Adipocyte (in vitro differentiated cells): Measurements from ENCODE around the gene ATAD3B.
"Not testable (repeated sequence)": the region's sequence is repeated elsewhere in the genome, so short reads cannot be mapped to it uniquely, and the experiment has no call there.

Source experiments
- DNase-seq: peaks from one replicate; pipeline ENCODE4 v3.0.0-alpha.2; 2015; ENCODE audit warnings: low read depth
- H3K27me3 ChIP-seq: replicated peaks from 2 replicates; pipeline ENCODE4 v1.7.0; 2013; ENCODE audit warnings: mild to moderate bottlenecking, low read length, moderate library complexity; ENCODE audit not compliant: control insufficient read depth, insufficient read depth
- H3K36me3 ChIP-seq: 2 replicates; pipeline ENCODE4 v1.7.0; 2013; ENCODE audit warnings: low read length, mild to moderate bottlenecking, moderate library complexity; ENCODE audit not compliant: control insufficient read depth, insufficient read depth, severe bottlenecking
- H3K4me1 ChIP-seq: 2 replicates; pipeline ENCODE4 v1.7.0; 2013; ENCODE audit warnings: mild to moderate bottlenecking, low read length, moderate library complexity; ENCODE audit not compliant: control insufficient read depth, insufficient read depth
- H3K4me3 ChIP-seq: 2 replicates; pipeline ENCODE4 v1.7.0; 2013; ENCODE audit warnings: mild to moderate bottlenecking, low read length, moderate library complexity
- H3K9ac ChIP-seq: 2 replicates; pipeline ENCODE4 v1.7.0; 2013; ENCODE audit warnings: mild to moderate bottlenecking, low read length, moderate library complexity
- H3K9me3 ChIP-seq: 2 replicates; pipeline ENCODE4 v1.7.0; 2013; ENCODE audit warnings: mild to moderate bottlenecking, low read length, moderate library complexity; ENCODE audit not compliant: control insufficient read depth

The ATAD3B gene

DNA sequence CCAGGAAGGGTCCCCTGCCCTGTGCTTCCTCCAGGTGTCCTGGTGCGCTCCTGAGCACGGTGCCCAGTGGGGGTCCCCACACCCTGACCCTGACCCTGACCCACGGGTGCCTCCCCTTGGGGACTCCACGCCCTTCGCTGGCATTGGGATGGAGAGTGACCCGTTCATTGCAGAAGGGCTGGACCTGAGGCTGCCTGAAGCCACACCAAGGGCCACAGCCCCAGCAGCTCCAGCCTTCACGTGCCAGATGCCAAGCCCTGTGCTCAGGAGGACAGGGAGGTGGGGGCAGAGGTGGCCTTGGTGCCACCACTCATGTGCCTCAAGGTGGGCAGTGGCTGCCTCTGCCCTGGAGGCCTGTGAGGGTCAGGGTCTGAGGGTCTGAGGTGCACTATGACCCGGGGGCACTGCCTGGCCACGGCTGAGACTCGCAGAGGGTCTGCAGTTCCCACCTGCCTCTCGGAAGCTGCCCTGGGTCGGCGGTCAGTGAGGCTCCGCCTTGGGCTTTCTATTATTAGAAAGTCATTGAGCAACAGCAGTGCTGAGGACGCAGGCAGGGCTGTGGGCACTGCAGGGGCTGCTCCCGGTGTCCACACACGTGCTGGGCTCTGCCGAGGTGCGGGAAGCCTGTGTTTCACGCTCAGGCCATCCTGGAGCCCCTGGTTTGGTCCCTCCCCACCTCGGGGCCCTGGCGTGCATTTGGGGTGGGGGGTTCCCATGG is 61.8 kb downstream of the ATAD3B start:
- H3K4me1 ChIP-seq, H3K9ac ChIP-seq, H3K9me3 ChIP-seq, H3K27me3 ChIP-seq, DNase-seq, H3K4me3 ChIP-seq: not testable (repeated sequence)
- peaks cover 17% of the 10 kb centered on the region for H3K36me3 ChIP-seq

DNA sequence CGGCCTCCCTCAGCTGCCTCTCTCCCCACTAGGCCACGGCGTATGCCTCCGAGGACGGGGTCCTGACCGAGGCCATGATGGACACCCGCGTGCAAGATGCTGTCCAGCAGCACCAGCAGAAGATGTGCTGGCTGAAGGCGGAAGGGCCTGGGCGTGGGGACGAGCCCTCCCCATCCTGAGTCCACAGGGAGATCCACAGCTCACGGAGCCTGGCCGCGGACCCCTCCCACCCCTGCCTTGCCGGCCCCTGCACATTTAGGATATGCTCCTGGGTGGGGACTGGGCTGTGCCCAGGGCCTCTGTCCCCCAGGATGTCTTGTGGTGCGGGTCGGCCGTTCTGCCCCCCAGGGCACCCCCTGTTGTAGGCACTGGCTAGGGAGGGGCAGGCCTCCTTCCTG is 62.3 kb downstream of the ATAD3B start:
- not testable (repeated sequence) for H3K9me3 ChIP-seq, H3K4me1 ChIP-seq, H3K4me3 ChIP-seq, DNase-seq, H3K27me3 ChIP-seq, H3K9ac ChIP-seq
- peaks cover 12% of the 10 kb centered on the region for H3K36me3 ChIP-seq

DNA sequence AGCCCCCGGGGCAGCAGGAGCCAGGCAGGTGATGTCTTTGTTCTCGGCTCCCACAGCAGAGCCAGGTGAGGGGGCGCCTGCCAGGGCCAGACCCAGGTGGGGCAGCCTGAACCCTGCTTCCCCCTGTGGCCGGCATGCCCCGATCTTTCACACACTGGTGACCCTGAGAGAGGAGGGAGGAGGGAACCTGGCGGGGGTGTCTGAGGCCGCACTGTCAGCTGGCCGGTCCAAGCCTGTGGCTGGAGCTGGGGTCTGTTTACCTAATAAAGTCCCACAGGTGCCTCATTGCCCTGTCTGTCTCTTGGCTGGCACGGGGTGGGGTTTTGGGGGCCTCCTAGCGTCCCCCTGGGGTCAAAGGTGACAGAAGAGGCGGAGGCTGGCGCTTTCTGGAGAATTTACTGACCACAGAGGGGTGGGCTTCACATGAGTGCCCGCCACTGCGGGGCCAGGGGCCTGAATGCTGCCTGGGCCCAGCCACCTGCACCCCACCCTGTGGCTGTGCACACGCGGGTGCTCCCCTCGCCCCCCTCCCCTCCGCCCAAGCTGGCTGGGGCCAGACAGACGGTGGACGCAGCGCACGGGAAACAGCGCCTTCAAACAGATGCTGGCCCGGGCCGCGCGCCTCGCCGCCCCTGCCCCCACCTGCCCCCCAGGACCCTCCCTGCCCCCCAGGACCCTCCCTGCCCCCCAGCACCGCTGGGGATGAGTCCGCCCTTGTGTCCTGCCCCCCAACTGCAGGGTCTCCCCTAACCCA is 63.0 kb downstream of the ATAD3B start:
- Histone ChIP-seq H3K4me1 (no peaks in the 10 kb centered on the region), H3K9me3 (no peaks in the 10 kb centered on the region), H3K36me3 (peaks cover 7% of the 10 kb centered on the region), H3K4me3 (no peak overlapping the region), H3K9ac (no peak overlapping the region), H3K27me3 (no peaks in the 10 kb centered on the region)
- DNase-seq: no peak

DNA sequence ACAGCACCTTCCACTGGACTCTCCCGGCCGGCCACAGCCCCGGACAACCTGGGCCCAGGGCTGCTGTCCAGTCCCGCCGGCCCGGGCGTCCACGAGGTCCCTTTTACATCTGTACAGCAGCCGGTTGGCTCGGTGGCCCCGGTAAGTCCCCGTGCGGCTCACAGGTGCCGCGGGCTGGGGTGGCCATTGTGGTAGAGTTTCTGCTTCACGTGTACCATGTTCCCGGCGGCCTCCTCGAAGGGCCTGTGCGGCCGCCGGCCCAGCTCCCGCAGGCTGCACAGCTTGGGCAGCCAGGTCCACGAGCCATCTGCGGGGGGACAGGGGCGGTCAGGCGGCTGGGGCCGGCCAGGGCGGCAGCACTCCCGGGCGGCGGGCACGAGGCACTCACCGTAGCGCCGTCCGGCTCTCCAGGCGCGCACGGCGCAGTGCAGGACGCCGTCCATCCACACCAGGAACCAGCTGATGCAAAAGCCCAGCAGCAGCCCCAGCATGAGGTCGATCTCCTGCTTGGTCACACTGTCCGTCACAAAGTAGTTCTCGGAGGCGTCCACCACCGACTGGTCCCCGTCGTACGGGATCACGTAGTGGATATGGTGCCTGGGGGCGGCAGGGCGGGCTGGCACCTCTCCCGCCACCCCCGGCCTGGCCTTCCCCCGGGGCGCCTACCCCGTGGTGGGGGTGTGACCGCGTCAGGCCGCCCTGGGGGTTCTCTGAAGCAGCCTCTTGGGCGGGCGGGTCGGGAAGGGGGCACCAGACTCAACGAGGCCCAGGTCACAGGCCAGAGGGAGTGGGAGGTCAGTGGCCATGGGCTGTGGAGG is 63.8 kb downstream of the ATAD3B start:
- H3K9me3 ChIP-seq: no peaks in the 10 kb centered on the region
- no peaks in the 10 kb centered on the region for H3K36me3 ChIP-seq
- no peaks in the 10 kb centered on the region for H3K4me1 ChIP-seq
- no peak overlapping the region for H3K4me3 ChIP-seq
- H3K27me3 ChIP-seq: no peaks in the 10 kb centered on the region
- no peak for DNase-seq
- H3K9ac ChIP-seq: no peak overlapping the region

DNA sequence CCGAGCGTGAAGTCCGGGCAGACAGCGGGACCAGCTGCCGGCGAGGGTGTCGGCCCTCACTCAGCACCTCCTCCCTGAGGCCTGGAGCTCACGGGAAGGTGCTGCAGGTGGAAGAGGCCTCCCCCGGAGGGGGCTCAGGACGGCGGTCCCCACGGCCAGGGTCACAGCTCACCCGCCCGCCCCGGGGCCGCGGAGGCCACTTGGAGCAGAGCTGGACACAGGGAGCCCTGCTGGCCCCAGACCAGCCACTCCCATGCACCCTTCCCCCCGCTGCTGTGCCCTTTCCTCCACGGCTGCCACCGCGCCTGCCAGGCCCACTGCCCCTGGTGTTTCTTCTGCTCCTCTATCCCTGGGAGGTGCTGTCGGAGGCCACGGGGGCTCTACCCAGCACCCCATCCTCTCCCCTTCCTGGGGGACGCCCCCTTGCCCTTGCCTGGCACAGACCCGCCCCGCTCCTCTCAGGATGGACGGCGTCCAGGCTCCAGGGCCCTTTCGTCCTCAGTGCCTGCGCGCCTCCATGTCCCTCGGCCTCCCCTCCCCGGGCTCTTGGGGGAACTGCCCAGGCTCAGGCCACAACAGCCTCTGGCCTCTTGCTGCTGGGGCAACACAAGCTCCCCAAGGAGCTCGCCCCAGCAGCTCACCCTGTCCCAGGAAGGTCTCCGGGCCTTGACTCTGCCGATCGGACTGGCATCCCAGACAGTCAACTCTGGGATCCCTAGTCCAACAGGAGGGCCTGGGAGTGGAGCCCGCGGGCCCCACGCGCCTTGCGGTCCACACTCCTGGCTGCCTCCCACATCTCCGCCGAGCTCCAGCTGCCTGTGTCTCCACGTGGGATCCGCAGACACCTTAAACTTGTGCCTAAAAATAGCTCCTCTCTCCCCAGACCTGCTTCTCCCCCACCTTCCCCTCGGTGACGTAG is 64.7 kb downstream of the ATAD3B start:
- no peak for DNase-seq
- Histone ChIP-seq H3K27me3 (no peaks in the 10 kb centered on the region), H3K9me3 (no peaks in the 10 kb centered on the region), H3K36me3 (peaks cover 1% of the 10 kb centered on the region), H3K4me3 (no peak overlapping the region), H3K4me1 (no peaks in the 10 kb centered on the region), H3K9ac (no peak overlapping the region)

DNA sequence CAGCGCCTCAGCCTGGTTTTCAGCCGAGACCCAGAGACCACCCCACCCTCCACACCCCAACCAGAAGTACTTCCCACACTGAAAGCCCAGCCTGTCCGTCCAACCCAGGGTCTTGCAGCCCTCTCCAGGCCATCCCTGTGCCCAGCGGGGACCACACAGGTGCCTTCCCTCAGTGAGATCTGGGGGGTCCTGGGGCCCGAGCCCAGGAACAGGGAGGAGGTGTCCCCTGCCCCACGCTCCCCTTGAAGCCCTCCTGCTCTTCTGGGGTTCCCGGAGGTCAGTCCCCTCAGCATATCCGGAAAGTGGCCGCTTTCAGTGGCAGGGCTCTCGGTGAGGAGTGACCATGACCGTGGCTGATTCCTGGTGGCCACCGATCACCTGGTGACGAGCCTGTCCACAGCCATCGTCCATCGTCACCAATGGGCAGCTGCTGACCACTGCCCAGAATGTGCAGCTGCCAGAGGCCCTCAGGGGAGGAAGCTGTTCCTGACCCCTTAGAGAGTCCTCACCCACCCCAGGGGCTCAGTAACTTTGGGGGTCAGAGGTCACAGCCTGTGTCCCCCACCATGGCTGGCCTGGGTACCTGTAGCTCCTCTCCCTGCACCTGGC is 65.5 kb downstream of the ATAD3B start:
- Histone ChIP-seq H3K9ac (no peak overlapping the region), H3K9me3 (no peaks in the 10 kb centered on the region), H3K27me3 (no peaks in the 10 kb centered on the region), H3K4me1 (no peaks in the 10 kb centered on the region), H3K4me3 (no peak overlapping the region), H3K36me3 (peaks cover 9% of the 10 kb centered on the region)
- DNase-seq: no peak

DNA sequence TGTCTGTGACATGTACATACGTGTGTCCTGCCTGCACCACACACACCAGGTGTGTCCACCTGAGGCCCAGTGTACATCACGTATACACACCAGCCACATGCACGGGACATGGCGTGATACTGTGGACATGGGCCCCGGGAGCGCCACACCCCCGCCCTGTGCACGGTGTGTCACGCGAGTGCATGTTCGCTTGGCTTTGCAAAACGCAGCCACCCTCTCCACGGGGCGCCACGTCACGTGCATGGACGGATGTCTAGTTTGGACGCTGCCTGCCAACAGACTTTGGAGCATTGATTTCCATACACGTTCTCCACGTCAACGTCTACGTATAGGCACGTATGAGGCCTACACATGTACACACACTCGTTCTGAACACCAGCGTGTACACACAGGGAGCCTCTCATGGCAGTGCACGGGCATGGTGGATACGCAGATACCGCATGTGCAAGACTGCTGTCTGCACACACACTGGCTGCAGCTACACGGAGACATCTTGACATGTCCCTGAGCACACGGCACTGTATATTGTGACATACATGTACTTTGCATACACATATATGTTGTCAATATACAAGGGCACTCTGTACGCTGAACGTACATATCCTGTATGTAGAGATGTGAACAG is 66.2 kb downstream of the ATAD3B start:
- Histone ChIP-seq H3K9ac (no peak overlapping the region), H3K4me1 (no peaks in the 10 kb centered on the region), H3K9me3 (no peaks in the 10 kb centered on the region), H3K36me3 (peaks cover 14% of the 10 kb centered on the region), H3K4me3 (no peak overlapping the region), H3K27me3 (no peaks in the 10 kb centered on the region)
- no peak for DNase-seq

DNA sequence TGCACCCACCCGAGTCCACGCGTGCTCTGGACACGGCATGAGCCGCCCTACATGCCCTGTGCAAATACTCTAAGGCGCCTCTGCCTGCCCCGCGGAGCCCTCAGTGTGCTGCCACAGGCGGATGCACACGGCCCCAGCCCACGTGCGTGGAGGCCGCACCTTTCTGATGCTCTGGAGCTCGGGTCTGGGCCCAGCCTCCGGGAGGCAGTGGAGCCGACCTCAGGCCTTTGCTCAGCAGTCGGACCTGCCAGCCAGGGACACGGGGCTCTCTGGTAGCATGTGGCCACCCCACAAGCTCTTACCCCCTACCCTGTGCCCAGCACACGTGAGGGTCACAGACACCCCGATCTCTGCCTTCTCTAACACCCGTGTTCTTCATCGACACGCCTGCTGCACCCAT is 66.8 kb downstream of the ATAD3B start:
- Histone ChIP-seq H3K9ac (no peak overlapping the region), H3K36me3 (peaks cover 20% of the 10 kb centered on the region), H3K4me1 (no peaks in the 10 kb centered on the region), H3K9me3 (no peaks in the 10 kb centered on the region), H3K4me3 (no peak overlapping the region), H3K27me3 (no peaks in the 10 kb centered on the region)
- no peak for DNase-seq

DNA sequence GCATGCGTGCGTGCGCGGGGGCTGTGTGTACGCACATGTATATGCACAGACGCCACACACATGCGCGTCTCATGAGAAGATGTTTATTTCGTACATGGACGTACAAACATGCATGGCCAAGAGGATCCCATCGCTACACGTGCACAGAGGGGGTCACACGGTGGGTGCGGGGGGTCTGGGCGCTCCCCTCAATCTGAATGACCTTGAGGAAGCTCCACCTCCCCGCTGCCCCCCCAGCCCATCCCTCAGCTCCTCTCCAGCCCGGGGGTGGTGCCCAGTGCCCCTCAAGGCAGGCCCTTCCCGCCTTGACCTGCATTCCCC is 67.4 kb downstream of the ATAD3B start:
- Histone ChIP-seq H3K27me3 (no peaks in the 10 kb centered on the region), H3K4me1 (peaks cover 2% of the 10 kb centered on the region), H3K4me3 (peak overlapping the region; percentile 74)

More for the DNA sequence above, 67.4 kb downstream of the ATAD3B start:
- DNase-seq: no peak
- peak overlapping the region; percentile 64 for H3K9ac ChIP-seq
- no peaks in the 10 kb centered on the region for H3K9me3 ChIP-seq
- peaks cover 20% of the 10 kb centered on the region for H3K36me3 ChIP-seq
